Stomach (tissue), 4 donors: ENCODE measurements around the gene MAPK1.

ENCODE experiments used
- EP300 ChIP-seq: sonication (generic); formaldehyde crosslinking; IDR thresholded peaks from one replicate; pipeline ENCODE4 v1.6.1; 2017; ENCODE audit warnings: antibody characterized with exemption
- POLR2A ChIP-seq, 4 donors: fragments of 450-650 bp; IDR thresholded peaks; one replicate each; pipeline ENCODE4 v1.6.1; 2016; ENCODE audit warnings: antibody characterized with exemption in 4 of 4, control low read depth in 2 of 4, mild to moderate bottlenecking in 1 of 4, moderate library complexity in 1 of 4
- POLR2AphosphoS5 ChIP-seq, 3 donors: sonication (generic); formaldehyde crosslinking; IDR thresholded peaks; one replicate each; pipeline ENCODE4 v1.6.1; 2016; ENCODE audit warnings: antibody characterized with exemption in 3 of 3
- TF ChIP-seq, protein P1 (sequence below), 7 experiments: fragments of 450-650 bp in 4 of 7; fragments of 200-600 bp in 3 of 7; sonication (generic) in 3 of 7; IDR thresholded peaks; one replicate each; pipeline ENCODE4 v1.5.1; 2016 to 2019; ENCODE audit warnings: antibody characterized with exemption in 7 of 7, control low read depth in 2 of 7, mild to moderate bottlenecking in 1 of 7

DNA sequence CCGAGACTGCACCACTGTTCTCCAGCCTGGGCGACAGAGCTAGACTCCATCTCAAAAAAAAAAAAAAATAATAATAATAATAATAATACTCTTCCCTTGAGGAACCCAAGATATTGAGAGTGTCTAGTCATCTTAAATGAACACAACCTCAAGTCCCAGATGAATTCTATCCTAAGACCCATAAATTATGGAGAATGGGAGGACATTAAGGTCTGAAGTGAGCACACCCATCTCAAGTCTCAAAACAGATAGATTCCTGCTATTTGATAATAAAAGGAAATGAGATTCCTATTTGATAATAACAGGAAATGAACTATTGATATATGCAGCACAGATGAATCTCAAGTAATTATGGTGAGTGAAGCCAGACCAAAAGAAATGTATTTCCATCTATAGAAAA is 51.5 kb downstream of the MAPK1 start:
- TF ChIP-seq POLR2A (IDR thresholded peaks at IDR 0.05) (no peak), POLR2AphosphoS5 (IDR thresholded peaks at IDR 0.05) (no peak), EP300 (no peak)
- TF ChIP-seq, protein P1, sequence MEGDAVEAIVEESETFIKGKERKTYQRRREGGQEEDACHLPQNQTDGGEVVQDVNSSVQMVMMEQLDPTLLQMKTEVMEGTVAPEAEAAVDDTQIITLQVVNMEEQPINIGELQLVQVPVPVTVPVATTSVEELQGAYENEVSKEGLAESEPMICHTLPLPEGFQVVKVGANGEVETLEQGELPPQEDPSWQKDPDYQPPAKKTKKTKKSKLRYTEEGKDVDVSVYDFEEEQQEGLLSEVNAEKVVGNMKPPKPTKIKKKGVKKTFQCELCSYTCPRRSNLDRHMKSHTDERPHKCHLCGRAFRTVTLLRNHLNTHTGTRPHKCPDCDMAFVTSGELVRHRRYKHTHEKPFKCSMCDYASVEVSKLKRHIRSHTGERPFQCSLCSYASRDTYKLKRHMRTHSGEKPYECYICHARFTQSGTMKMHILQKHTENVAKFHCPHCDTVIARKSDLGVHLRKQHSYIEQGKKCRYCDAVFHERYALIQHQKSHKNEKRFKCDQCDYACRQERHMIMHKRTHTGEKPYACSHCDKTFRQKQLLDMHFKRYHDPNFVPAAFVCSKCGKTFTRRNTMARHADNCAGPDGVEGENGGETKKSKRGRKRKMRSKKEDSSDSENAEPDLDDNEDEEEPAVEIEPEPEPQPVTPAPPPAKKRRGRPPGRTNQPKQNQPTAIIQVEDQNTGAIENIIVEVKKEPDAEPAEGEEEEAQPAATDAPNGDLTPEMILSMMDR (IDR thresholded peaks at IDR 0.05), result no peak
